CD4-positive, alpha-beta T cell (primary cell): ENCODE data around the gene OPALIN. TPM values are rescaled to one million over a fixed set of nuclear protein-coding genes. Genes with fewer than 3 reads are reported as not detected.

Experiments used
- ATAC-seq: fragments of 200-7000 bp; cut with Tn5 transposase; one replicate; pipeline ENCODE4 v1.10.0; 2022; ENCODE audit warnings: mild to moderate bottlenecking; ENCODE audit not compliant: poor library complexity
- CTCF ChIA-PET: fragments of 350-600 bp; sonication (Branson Sonifier 250); formaldehyde crosslinking; loops from one replicate; lab custom pipeline; 2021; ENCODE audit warnings: antibody characterized with exemption, inconsistent platforms; lab: Charles Lee
- POLR2A ChIA-PET: fragments of 350-600 bp; sonication (Branson Sonifier 250); formaldehyde crosslinking; loops from one replicate; lab custom pipeline; 2021; ENCODE audit warnings: antibody characterized with exemption, inconsistent platforms; lab: Charles Lee
- DNase-seq, 14 experiments: peaks; one replicate each; pipeline ENCODE4 v3.0.0-alpha.2; 2013 to 2020; ENCODE audit warnings: mixed read lengths in 2 of 14
- H3K27ac ChIP-seq, 2 donors: one replicate each; pipeline versions ENCODE4 v1.5.1 to v1.7.0; 2013; ENCODE audit warnings: low read length in 2 of 2, low read depth in 1 of 2, mild to moderate bottlenecking in 1 of 2
- H3K27me3 ChIP-seq, 2 experiments: 1 replicate in 1 of 2; 2 replicates in 1 of 2; pipeline versions ENCODE4 v1.6.1 to v1.7.0; 2013; ENCODE audit warnings: low read length in 2 of 2, control low read depth in 1 of 2, mild to moderate bottlenecking in 1 of 2, moderate library complexity in 1 of 2; ENCODE audit not compliant: insufficient read depth in 2 of 2, control insufficient read depth in 1 of 2
- H3K36me3 ChIP-seq: one replicate; pipeline ENCODE4 v1.6.1; 2013; ENCODE audit warnings: low read length, control low read depth; ENCODE audit not compliant: insufficient read depth
- H3K4me1 ChIP-seq: one replicate; pipeline ENCODE4 v1.6.1; 2013; ENCODE audit warnings: low read length, control low read depth; ENCODE audit not compliant: insufficient read depth
- H3K4me3 ChIP-seq: one replicate; pipeline ENCODE4 v1.5.1; 2013; ENCODE audit warnings: mild to moderate bottlenecking, low read length, moderate library complexity
- H3K9me3 ChIP-seq, 2 experiments: 1 replicate in 1 of 2; 2 replicates in 1 of 2; pipeline versions ENCODE4 v1.6.1 to v1.7.0; 2013; ENCODE audit warnings: low read length in 2 of 2, mild to moderate bottlenecking in 2 of 2, control low read depth in 1 of 2, moderate library complexity in 1 of 2; ENCODE audit not compliant: control insufficient read depth in 1 of 2, insufficient read depth in 1 of 2
- H3K27ac Mint-ChIP-seq: one replicate; pipeline ENCODE4 v1.8.0; 2020; ENCODE audit warnings: mixed read lengths
- H3K27me3 Mint-ChIP-seq: one replicate; pipeline ENCODE4 v1.8.0; 2021; ENCODE audit warnings: mixed read lengths
- H3K36me3 Mint-ChIP-seq: one replicate; pipeline ENCODE4 v1.8.0; 2021; ENCODE audit warnings: low read depth, mixed read lengths
- H3K4me1 Mint-ChIP-seq: one replicate; pipeline ENCODE4 v1.8.0; 2021; ENCODE audit warnings: low read depth, mixed read lengths
- H3K4me3 Mint-ChIP-seq: one replicate; pipeline ENCODE4 v1.8.0; 2020; ENCODE audit warnings: mild to moderate bottlenecking, mixed read lengths
- H3K9me3 Mint-ChIP-seq: one replicate; pipeline ENCODE4 v1.8.0; 2020; ENCODE audit warnings: mixed read lengths
- intact Hi-C, 2 experiments: fragments of 100-400 bp; cut with DNase I in 1 of 2; cut with micrococcal nuclease in 1 of 2; formaldehyde crosslinking; loops; one replicate each; pipeline versions ENCODE4 v1.15.1 to v1.9.0; 2023 to 2025; cut with DNase I, micrococcal nuclease
- total RNA-seq, 174 experiments: library from RNA in 2 of 174; stranded (reverse) in 2 of 174; gene quantifications; one replicate each; pipeline ENCODE4 v1.2.3 and lab custom pipeline; 2021 to 2026
- TF ChIP-seq, protein P1 (sequence below): fragments of 200-600 bp; IDR thresholded peaks from one replicate; pipeline ENCODE4 v1.8.0; 2022; ENCODE audit warnings: antibody characterized with exemption, mild to moderate bottlenecking

OPALIN gene
- total RNA-seq, 2 experiments from 2014 or later = not detected

DNA sequence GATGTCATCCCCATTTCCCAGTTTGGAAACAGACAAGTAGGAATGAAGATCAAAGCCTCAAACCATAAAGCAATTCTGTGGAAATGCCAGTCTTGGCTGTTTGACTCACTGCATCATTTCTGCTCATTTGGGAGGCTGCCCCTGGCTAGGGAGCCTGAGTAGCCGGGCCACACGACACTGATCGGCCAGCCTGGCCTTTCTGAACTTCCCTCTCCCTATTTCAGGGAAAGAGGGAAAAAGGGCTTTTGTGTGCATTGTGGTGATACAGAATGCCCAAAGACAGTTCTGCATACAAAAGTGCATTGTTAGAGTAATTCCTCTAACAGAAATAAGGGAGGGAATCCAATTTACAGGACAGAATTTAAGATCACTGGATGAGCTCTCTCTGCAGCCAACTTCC, 41.7 kb upstream of the OPALIN start:
- Mint-ChIP-seq H3K27me3 (peaks cover 48% of the 10 kb centered on the region), H3K9me3 (no peaks in the 10 kb centered on the region)
- POLR2A ChIA-PET = no interaction called here

DNA sequence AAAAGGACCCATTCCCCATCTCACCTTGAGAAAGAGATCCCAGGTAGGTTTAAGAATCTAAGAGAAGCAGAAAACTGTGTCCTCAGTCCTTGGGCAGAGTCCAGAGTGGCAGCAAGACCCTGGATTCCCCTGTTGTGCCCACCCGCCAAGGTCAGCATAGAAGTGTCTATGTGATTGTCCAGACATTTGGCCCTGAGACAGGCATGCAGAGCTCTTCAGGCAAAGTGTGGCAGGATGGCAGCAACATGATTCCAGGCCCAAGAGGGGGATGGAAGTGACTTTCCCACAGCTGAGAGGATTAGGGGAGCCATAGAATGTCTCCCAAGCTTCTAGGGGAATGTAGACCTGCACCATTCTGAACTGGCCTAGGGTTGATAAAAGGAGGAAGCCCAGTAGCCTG, 39.1 kb upstream of the OPALIN start:
- DNase-seq (no peak), ATAC-seq (no peak)
- Histone ChIP-seq H3K9me3 (no peaks in the 10 kb centered on the region), H3K27ac (no peak overlapping the region), H3K4me1 (peaks cover 6% of the 10 kb centered on the region), H3K27me3 (peaks cover 15 to 18% of the 10 kb centered on the region in 2 experiments), H3K36me3 (no peaks in the 10 kb centered on the region), H3K4me3 (no peak overlapping the region)
- Mint-ChIP-seq H3K9me3 (no peaks in the 10 kb centered on the region), H3K27ac (no peak overlapping the region), H3K36me3 (no peaks in the 10 kb centered on the region), H3K4me3 (no peak overlapping the region), H3K27me3 (peaks cover 45% of the 10 kb centered on the region), H3K4me1 (peaks cover 6% of the 10 kb centered on the region)
- intact Hi-C loops = loop anchor here (2.0 to 10.0 kb wide), 5 partner anchors 114 to 814 kb away; partner anchors contain the start of gene TLL2 (in 2 of the 2)
- ChIA-PET POLR2A (no interaction called here), CTCF (no interaction called here)
- TF ChIP-seq, protein P1, sequence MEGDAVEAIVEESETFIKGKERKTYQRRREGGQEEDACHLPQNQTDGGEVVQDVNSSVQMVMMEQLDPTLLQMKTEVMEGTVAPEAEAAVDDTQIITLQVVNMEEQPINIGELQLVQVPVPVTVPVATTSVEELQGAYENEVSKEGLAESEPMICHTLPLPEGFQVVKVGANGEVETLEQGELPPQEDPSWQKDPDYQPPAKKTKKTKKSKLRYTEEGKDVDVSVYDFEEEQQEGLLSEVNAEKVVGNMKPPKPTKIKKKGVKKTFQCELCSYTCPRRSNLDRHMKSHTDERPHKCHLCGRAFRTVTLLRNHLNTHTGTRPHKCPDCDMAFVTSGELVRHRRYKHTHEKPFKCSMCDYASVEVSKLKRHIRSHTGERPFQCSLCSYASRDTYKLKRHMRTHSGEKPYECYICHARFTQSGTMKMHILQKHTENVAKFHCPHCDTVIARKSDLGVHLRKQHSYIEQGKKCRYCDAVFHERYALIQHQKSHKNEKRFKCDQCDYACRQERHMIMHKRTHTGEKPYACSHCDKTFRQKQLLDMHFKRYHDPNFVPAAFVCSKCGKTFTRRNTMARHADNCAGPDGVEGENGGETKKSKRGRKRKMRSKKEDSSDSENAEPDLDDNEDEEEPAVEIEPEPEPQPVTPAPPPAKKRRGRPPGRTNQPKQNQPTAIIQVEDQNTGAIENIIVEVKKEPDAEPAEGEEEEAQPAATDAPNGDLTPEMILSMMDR = no peak

More for the DNA sequence above, 41.7 kb upstream of the OPALIN start:
- Histone ChIP-seq H3K9me3 (no peaks in the 10 kb centered on the region), H3K36me3 (no peaks in the 10 kb centered on the region), H3K4me1 (peaks cover 6% of the 10 kb centered on the region), H3K27me3 (peaks cover 11 to 18% of the 10 kb centered on the region in 2 experiments), H3K4me3 (no peak overlapping the region), H3K27ac (no peak overlapping the region)
- intact Hi-C loops = no loop called here
- no peaks in the 10 kb centered on the region for H3K36me3 Mint-ChIP-seq
- ATAC-seq = no peak
- no peak overlapping the region for H3K27ac Mint-ChIP-seq
- peaks cover 6% of the 10 kb centered on the region for H3K4me1 Mint-ChIP-seq
- no peak overlapping the region for H3K4me3 Mint-ChIP-seq
- CTCF ChIA-PET = no interaction called here
- DNase-seq = no peak
- TF ChIP-seq, protein P1 = no peak

DNA sequence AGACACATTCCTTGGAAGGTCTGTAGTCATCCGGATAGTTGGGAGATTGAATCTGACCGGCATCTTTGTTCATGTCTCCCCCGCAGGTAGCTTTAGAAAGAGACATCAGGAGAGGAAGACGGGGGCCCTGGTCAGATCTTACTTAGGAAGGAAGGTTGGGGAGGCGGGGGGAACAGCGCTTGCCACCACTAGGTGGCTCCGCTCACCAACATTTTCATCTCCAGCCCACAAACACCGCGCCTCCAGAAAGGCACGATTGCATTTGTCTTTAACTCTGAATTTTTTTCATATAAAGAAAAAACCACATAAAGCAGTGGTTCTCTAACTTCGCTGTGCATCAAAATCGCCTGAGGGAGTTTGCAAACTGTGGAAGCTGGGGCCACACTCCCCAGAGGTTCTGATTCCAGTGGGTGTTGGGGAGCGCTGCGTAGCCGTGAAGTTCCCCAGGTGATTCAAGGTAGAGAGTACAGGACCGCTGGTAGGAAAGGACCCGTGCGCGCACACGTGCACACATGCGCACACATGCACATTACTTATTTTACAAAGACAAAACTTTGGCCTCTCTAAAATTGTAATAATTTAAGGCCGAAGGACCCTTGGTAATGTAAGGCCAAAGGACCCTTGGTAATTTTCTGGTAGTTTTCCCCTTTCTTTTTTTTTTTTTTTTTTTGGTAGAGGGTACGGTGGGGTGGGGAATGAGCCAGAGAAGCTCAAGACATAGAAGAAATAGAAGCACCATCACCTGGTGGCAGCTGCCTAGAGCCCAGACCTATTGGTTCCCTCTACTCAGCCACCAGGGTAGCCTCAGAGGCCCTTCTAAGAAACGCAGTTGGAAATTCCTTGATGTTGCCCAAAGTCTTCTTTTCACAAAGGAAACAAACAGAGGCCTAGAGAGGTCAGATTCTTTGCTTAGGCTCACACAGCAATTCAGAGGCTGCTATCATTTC, 37.4 kb upstream of the OPALIN start:
- Histone ChIP-seq H3K4me3 (no peak overlapping the region), H3K9me3 (no peaks in the 10 kb centered on the region), H3K27me3 (peaks cover 13 to 14% of the 10 kb centered on the region in 2 experiments), H3K4me1 (peaks cover 6% of the 10 kb centered on the region), H3K36me3 (no peaks in the 10 kb centered on the region), H3K27ac (no peak overlapping the region)
- H3K27me3 Mint-ChIP-seq = peaks cover 31% of the 10 kb centered on the region
- peaks cover 6% of the 10 kb centered on the region for H3K4me1 Mint-ChIP-seq
- no peaks in the 10 kb centered on the region for H3K9me3 Mint-ChIP-seq
- intact Hi-C loops = loop anchor here (1.0 to 10.0 kb wide), 7 partner anchors 116 to 816 kb away; partner anchors contain the start of gene TLL2 (in 2 of the 2)
- ChIA-PET POLR2A (no interaction called here), CTCF (interaction anchor here (0.6 to 1.4 kb wide), 3 partner anchors 21 to 814 kb away, joined by 3 to 6 read pairs (median 4); no protein-coding TSS in a partner anchor)
- peak; percentile 39 to 79 (median 46) for DNase-seq
- peak; percentile 89 for ATAC-seq
- no peaks in the 10 kb centered on the region for H3K36me3 Mint-ChIP-seq
- TF ChIP-seq, protein P1 = peak; percentile 96
- H3K27ac Mint-ChIP-seq = no peak overlapping the region
- H3K4me3 Mint-ChIP-seq = peak overlapping the region; percentile 60
